Peyer's patch (tissue), 4 donors: ENCODE data around the gene ATG4B.

Experiments
- POLR2A ChIP-seq, 2 donors: fragments of 450-650 bp; IDR thresholded peaks; one replicate each; pipeline ENCODE4 v1.5.1; 2017; ENCODE audit warnings: antibody characterized with exemption in 2 of 2, mild to moderate bottlenecking in 2 of 2, moderate library complexity in 2 of 2
- TF ChIP-seq, protein P1 (sequence below), 6 experiments: fragments of 450-650 bp in 4 of 6; fragments of 200-600 bp in 2 of 6; sonication (generic) in 1 of 6; IDR thresholded peaks; one replicate each; pipeline ENCODE4 v1.5.1; 2017 to 2019; ENCODE audit warnings: antibody characterized with exemption in 6 of 6, mild to moderate bottlenecking in 3 of 6, moderate library complexity in 1 of 6

DNA sequence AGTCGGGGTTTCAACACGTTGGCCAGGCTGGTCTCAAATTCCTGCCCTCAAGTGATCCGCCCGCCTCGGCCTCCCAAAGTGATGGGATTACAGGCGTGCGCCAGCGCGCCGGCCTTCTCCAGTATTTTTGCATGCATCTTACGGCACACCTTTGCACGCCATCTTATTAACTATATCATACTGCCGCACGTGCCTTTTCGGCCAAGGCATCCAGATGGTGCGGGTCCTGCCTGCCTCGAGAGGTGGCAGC, 63.6 kb downstream of the ATG4B start:
- TF ChIP-seq, protein P1, sequence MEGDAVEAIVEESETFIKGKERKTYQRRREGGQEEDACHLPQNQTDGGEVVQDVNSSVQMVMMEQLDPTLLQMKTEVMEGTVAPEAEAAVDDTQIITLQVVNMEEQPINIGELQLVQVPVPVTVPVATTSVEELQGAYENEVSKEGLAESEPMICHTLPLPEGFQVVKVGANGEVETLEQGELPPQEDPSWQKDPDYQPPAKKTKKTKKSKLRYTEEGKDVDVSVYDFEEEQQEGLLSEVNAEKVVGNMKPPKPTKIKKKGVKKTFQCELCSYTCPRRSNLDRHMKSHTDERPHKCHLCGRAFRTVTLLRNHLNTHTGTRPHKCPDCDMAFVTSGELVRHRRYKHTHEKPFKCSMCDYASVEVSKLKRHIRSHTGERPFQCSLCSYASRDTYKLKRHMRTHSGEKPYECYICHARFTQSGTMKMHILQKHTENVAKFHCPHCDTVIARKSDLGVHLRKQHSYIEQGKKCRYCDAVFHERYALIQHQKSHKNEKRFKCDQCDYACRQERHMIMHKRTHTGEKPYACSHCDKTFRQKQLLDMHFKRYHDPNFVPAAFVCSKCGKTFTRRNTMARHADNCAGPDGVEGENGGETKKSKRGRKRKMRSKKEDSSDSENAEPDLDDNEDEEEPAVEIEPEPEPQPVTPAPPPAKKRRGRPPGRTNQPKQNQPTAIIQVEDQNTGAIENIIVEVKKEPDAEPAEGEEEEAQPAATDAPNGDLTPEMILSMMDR (IDR thresholded peaks at IDR 0.05), result peak in 2 of 6 experiments; percentile 51 to 60
- no peak for TF ChIP-seq POLR2A (IDR thresholded peaks at IDR 0.05)
